ENCODE measurements around the gene GLYR1.

GLYR1 gene

DNA sequence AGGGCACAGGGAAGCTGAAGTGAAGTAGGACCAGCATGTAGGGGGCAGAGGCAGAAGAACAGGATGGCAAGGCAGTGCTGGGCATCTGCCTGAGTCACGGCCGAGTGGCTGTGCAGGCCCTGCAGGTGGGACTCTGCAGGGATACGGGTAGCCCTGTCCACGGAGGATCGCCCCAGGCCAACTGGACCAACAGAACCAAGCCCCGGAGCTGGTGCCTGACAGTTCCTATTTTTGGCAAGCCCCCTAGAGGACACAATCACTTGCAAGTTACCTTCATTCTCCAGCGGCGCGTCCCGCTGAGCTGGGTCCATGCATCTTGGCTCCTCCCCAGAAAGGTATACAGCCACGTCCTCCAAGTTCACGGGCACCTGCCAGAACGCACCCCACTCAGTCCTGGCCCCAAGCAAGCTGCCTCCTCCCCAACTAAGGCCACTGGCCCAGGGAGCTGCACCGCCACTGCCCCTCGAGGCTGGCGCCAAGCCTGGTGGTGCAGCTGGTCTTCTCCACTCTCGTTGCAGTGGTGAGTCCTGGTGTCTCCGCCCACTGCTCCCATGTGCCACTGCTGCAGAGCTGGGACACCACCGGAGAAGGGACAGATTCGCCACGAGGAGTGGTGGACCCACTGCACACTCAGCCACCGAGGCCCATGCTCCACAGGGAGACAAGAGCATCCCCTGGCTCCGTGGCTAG lies 86.7 kb downstream of the GLYR1 start:
- Mint-ChIP-seq H3K36me3 (peaks cover 90% of the 10 kb centered on the region), H3K4me3 (no peak overlapping the region), H3K4me1 (peaks cover 6% of the 10 kb centered on the region), H3K9me3 (no peaks in the 10 kb centered on the region), H3K27ac (peak overlapping the region; percentile 48)
- no peak for ATAC-seq
- no peak for DNase-seq (ENCODE audit: low spot score in 2 of 2)

DNA sequence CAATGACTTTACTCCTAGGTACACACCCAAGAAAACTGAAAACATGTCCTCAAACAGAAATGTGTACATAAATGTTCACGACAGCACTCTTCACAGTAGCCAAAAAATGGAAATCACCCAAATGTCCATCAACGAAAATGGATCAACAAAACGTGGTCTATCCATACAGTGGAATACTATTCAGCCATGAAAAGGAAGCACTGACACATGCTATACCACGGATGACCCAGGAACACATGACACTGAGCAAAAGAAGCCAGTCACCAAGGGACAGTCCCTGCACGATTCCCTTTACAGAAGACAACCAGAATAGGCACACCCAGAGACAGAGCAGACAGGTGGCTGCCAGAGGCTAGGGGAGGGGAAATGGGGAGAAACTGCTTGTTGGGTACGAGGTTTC lies 91.4 kb downstream of the GLYR1 start:
- no peak overlapping the region for H3K4me3 Mint-ChIP-seq
- ATAC-seq: no peak
- peaks cover 6% of the 10 kb centered on the region for H3K4me1 Mint-ChIP-seq
- H3K36me3 Mint-ChIP-seq: peaks cover 87% of the 10 kb centered on the region
- H3K9me3 Mint-ChIP-seq: no peaks in the 10 kb centered on the region
- DNase-seq (ENCODE audit: low spot score in 2 of 2): no peak
- peak overlapping the region; percentile 43 for H3K27ac Mint-ChIP-seq

DNA sequence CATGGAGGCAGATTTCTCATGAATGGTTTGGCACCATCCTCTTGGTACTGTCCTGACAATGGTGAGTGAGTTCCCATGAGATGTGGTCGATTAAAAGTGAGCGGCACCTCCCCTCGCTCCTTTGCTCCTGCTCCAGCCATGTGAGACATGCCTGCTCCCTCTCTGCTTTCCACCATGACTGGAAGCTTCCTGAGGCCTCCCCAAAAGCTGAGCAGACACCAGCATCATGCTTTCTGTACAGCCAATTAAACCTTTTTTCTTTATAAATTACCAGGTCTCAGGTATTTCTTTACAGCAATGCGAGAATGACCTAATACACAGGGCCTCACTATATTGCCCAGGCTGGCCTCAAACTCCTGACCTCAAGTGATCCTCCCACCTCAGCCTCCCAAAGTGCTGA lies 92.2 kb downstream of the GLYR1 start:
- H3K36me3 Mint-ChIP-seq: peaks cover 82% of the 10 kb centered on the region
- no peak overlapping the region for H3K4me3 Mint-ChIP-seq
- H3K9me3 Mint-ChIP-seq: no peaks in the 10 kb centered on the region
- ATAC-seq (no peak), DNase-seq (ENCODE audit: low spot score in 2 of 2) (no peak)
- peaks cover 3% of the 10 kb centered on the region for H3K4me1 Mint-ChIP-seq
- H3K27ac Mint-ChIP-seq: no peak overlapping the region

DNA sequence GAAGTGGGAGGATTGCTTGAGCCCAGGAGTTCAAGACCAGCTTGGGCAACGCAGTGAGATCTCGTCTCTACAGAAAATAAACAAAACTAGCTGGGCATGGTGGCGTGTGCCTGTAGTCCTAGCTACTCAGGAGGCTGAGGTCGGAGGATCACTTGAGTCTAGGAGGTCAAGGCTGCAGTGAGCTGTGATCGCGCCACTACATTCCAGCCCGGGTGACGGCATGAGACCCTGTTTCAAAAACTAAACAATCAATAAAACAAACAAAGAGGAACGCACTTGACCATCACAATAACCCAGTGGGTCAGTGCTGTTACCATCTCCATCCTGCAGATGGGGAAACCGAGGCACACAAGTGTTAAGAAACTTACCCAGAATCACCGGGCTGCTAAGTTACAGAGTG lies 93.9 kb downstream of the GLYR1 start:
- Mint-ChIP-seq H3K4me3 (no peak overlapping the region), H3K4me1 (peaks cover 4% of the 10 kb centered on the region), H3K9me3 (no peaks in the 10 kb centered on the region), H3K36me3 (peaks cover 65% of the 10 kb centered on the region), H3K27ac (no peak overlapping the region)
- ATAC-seq (no peak), DNase-seq (ENCODE audit: low spot score in 2 of 2) (no peak)

Data from stimulated activated effector memory CD8-positive, alpha-beta T cell treated with anti-CD3 and anti-CD28 coated beads, Interleukin-12 subunit alpha, Interleukin-12 subunit beta, amount 100 ng/mL, for 72 hours (primary cell).